GM20431 (cell line): ENCODE results near the gene MFF.
"Not testable (repeated sequence)": the region's sequence is repeated elsewhere in the genome, so short reads cannot be mapped to it uniquely, and the experiment has no call there.

Experiments used
- in situ Hi-C: fragments of 300-500 bp; cut with MseI, MboI; formaldehyde crosslinking; loops from one replicate; pipeline ENCODE4 v1.15.0; 2020; ENCODE audit warnings: low sequenced_read_pairs; ENCODE audit not compliant: unreplicated experiment

MFF gene

DNA sequence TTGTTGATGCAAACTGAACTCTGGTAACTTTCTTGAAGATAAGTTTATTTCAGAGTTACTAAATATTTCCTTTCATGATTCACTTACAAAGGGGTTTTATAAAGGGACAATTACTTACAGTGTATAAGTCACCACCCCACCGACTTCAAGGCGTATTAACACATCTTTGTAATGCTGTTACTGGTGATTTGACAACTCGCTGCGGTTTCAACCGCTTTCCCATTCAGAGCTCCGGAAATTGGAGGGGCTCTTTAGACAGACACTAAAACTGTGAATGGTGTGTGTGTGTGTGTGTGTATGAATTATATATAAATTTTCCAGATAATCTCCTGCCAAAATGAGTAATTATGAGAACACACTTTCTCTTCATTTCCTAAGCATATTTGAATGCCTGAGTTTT, 49.1 kb downstream of the MFF start:
- in situ Hi-C loops: no loop called here

DNA sequence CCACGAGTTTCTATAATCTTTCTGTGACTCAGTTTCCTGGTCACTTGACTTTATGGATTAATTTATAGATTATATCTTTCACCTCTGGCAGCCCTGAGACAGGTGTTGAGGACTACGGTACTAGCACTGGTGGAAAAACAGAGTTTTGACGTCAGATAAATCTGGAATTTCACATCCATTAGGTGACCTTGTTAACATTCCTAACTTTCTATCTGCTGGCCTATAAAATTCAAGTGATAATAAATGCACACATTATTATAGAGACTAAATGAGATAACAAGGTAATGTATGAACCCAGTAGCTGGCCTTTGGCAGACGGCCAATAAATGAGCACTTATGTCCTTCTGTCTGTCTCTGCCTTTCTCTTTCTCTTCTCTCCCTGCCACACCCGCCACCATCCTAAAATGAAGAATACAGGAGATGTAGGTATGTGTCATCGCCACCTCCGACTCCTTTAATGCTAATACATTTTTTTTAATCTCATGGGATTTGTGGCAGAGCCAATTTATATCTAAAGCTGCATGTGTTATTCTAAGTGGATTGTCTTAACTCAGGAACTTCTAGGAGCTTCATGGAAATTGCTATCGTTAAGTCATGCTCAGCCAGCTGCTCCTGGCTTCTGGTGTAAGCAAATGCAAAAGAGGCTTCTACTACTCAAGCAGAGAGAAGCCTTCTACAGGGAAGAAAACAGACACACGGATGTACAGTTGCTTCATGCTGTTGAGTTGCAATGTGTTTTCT, 51.8 kb downstream of the MFF start:
- in situ Hi-C loops: no loop called here

DNA sequence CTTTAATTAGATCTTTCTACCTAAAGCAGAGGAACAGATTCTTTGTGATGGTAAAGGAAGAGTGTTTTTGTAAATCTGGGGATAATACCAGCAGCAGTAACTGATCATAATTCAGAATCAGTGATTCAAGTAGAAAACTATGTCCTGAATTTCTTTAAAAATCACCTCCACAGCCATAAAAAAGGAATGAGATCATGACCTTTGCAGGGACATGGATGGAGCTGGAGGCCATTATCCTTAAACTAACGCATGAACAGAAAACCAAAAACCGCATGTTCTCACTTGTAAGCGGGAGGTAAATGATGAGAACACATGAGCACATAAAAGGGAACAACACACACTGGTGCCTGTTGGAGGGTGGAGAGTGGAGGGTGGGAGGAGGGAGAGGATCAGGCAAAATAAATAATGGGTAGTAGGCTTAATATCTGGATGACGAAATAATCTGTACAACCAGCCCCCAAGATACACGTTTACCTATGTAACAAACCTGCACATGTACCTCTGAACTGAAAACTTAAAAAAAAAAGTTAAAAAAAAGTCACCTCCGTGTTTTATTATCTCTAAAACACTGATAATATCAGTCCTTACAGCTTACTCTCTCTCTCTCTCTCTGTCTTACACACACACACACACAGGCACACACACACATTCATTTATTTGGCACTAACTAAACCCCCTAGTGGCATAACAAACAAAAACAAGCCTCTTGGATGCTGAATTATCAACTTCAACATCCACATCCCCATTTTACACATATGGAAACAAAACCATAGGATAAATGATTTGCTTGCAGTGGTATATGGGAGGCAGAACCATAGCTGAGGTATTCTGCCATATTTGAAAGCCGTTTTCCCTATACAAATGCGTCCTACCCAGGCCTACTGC, 52.7 kb downstream of the MFF start:
- in situ Hi-C loops: no loop called here

- in situ Hi-C loops: no loop called here
Measured at GRCh38 chr2:227378371-227378782, 53.3 kb downstream of the MFF start.

GRCh38 chr2:227379095-227379494, 54.0 kb downstream of the MFF start, which contains the start of gene TM4SF20:
Gene TM4SF20 (minus strand): TSS chr2:227379306. CDS start chr2:227379268, 38 bp downstream.
- in situ Hi-C loops: no loop called here

GRCh38 chr2:227382241-227382835, 57.3 kb downstream of the MFF start:
- in situ Hi-C loops: not testable (repeated sequence)

GRCh38 chr2:227383686-227384085, 58.6 kb downstream of the MFF start:
- in situ Hi-C loops: no loop called here

DNA sequence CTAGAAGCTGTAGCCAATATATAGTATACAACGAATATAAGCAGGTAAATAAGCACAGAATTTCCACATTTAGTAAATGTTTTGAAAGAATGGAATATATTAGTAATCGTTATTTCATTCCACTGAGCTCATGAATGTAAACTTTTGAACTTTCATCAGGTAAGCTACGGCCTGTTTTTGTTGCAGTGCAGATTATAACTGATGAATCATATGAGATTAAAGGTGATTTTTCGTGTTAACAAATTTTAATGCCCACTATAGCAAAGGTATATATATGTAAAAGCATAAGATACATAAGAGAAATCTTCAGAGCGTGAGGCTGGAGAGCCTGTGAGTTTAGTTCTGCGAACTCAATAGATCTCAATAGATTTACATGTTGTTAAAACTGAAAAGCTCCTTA, 61.6 kb downstream of the MFF start:
- in situ Hi-C loops: no loop called here

- in situ Hi-C loops: not testable (repeated sequence)
Measured at GRCh38 chr2:227387583-227387982, 62.5 kb downstream of the MFF start, which contains the start of gene SCYGR1. Gene SCYGR1 (minus strand): TSS chr2:227387949. CDS start chr2:227387949, 0 bp downstream.

DNA sequence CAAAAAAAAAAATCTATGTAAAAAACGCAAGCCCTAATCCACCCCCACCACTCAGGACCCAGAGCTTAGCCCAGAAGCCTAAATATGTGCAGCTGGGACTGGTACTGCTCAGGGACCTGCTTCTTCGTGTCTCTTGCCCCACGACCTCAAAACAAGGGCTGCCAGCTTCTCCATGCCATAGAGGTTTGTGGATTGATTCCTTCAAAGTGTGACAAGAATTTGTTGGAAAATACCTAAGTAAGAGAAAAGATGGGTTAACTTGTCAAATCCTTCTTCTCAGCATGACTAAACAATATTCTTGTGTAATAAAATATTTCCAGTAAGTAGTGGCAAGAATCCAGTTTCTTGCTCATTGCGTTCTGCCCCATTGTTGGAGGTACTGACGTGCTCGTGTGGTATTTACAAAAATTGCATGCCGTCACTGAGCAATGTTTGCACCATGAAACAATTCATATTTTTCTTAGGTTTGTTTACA, 63.5 kb downstream of the MFF start:
- in situ Hi-C loops: no loop called here

- in situ Hi-C loops: no loop called here
Measured at GRCh38 chr2:227389231-227389630, 64.2 kb downstream of the MFF start.

DNA sequence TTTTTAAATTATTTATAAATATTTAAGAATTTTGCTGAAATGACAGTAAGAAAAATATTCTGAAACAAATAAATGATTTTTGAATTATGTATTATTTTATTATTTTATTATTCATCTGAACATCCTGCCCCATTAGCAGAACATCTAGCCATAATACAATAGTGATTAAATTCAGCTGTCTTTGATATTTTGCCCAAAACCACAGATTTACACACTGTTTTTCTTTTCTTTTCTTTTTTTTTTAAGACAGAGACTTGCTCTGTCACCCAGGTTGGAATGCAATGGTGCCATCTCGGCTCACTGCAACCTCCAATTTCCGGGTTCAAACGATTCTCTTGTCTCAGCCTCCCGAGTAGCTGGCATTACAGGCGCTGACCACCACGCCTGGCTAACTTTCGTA, 64.6 kb downstream of the MFF start:
- in situ Hi-C loops: no loop called here

DNA sequence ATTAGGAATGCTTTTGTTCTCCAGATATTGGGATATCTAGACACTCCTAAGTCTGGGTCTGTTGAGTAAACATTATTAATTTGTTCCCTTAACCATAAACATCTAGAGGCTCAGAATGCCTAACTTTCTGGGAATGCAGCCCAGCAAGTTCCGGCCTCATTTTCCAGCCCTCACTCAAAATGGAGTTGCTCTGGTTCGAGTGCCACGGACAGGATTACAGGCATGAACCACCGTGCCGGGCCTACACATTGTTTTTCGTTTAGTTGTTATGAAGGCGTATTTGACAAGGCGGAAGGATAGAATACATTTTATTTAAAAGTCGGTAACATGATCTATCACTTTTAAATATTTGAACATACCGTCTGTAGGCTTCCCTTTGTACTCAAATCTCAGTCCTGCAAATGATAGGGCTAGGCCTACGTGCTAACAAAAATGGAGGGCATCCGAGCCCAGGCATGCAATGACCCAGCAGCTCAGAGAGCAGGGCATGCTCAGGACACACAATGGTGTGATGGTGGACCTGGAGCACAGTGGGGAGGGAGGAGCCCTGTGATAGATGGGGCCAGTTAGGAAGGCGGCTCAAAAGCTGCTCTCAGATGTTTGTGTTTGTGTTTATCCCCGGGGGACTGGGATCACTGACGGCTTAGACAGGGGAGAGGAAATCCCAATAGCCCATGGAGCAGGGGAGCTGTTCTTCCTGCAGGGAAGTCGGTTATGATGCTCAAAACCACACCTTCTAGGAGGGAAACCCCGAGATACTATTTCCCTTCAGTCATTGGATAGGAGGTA, 65.6 kb downstream of the MFF start:
- in situ Hi-C loops: no loop called here

DNA sequence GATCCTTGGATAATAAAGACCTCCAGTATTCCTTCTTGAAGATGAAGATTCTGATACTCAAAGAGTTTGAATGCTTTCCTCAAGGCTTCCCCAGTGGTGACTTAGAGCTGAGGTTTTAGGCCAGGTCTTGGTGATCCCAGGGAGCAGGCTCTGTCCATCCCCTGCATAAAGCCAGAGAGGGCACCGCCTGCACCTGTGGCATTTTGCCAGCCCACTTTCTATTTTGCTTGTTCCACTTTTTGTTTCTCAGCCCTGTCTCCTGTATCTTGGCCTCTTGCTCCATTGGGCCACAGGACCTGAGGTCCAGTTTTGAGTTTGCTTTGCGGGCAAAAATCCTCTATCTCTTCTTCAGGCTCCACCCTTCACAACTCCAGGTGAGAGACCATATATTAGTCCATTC, 69.3 kb downstream of the MFF start:
- in situ Hi-C loops: no loop called here

GRCh38 chr2:227395556-227395955, 70.5 kb downstream of the MFF start:
- in situ Hi-C loops: no loop called here

GRCh38 chr2:227397562-227397961, 72.5 kb downstream of the MFF start:
- in situ Hi-C loops: no loop called here

DNA sequence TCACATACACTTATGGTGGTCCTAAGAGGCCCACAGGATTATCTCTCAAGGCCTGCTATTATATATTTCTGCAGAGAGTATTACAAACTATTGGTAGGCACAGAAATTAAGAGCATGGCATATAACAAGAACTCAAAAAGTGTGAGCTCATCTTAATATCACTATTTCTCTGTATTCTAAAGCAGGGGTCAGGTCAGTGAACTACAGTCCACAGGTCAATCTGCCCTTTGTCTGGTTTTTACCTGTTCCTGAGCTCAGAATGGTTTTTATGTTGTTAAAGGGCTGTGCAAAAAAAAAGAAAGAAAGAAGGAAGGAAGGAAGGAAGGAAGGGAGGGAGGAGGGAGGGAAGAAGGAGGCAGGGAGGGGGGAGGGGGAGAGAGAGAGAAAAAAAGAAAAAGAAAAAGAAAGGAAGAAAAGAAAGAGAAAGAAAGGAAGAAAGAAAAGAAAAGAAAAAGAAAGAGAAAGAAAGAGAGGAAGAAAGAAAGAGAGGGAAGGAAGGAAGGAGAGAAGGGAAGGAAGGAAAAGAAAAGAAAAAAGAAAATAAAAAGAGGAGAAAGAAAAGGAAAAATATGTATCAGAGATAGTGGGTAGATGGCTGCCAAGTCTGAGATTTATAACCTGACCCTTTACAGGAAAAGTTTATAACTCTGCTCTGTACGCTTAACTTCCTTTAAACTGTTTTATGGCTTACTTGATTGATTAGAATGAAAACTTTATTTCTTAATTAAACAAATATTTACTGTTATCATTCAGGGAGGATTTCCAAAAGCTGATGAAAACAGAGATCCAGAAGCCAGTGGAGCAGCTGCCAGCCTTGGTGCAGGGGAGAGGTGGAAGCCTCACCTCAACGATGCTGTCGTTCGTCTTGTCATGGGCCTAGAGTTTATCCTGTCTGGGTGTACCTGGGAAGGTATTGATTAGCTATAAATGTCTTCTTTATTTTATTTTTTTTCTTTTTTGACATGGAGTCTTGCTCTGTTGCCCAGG, 73.9 kb downstream of the MFF start:
- in situ Hi-C loops: no loop called here

DNA sequence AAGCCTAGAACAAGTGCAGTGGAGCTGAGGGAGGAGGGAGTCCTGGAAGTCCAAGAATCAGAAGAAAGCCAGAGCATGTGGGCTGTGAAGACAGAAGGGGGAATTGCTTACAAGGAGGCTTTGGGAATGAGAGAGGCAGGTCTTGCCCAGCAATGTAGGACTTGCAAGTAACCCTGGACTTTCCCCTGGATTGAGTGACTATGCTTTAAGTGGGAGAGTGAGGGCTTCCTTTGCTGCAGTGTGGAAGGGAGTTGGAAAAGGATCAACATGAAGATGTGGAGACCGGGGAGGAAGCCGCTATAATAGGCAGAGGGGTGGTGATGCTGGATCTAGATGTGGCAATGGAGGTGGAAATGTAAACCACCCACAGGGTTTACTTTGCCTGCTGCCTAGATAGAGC, 76.5 kb downstream of the MFF start:
- in situ Hi-C loops: loop anchor here (25.0 kb wide), 1 partner anchor 361 kb away; no protein-coding TSS in a partner anchor

DNA sequence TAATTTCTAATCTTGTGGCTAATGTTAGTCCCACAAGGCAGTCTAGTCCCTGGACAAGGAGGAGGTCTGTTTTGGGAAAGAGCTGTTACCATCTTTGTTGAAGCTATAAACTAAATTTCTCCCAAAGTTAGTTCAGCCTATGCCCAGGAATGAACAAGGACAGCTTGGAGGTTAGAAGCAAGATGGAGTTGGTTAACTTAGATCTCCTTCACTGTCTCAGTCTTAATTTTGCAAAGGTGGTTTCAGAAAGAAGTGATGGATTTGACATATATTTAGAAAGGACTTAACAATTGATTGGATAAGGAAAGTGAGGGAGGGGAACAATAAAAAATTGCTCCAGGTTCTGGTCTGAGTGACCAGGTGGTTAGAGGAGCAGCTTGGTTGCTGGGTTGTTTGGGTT, 77.3 kb downstream of the MFF start:
- in situ Hi-C loops: loop anchor here (25.0 kb wide), 1 partner anchor 360 kb away; no protein-coding TSS in a partner anchor
